ENCODE results near the gene MAPKAP1.

MAPKAP1 gene

DNA sequence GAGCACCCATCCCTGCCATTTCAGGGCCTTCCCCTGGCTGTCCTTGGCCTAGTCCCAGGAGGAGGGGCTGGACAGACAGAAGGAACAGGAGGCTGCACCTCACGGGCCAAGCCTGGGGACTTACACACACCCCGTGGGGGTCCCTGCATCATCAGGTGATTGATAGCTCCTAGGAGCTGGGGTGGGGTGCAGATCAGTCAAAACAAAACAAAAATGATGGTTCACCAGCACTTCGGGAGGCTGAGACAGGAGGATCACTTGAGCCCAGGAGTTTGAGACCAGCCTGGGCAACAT is 276.0 kb downstream of the MAPKAP1 start:
- Histone ChIP-seq H3K4me3 (replicated peaks; ENCODE audit: insufficient read depth, low read length) (no peak overlapping the region), H3K27ac (replicated peaks) (no peak overlapping the region), H3K27me3 (ENCODE audit: insufficient read depth, poor library complexity, severe bottlenecking) (no peaks in the 10 kb centered on the region)
- DNase-seq (ENCODE audit: low read depth in 1 of 2, low spot score in 1 of 2) = no peak
- TF ChIP-seq, protein P1, sequence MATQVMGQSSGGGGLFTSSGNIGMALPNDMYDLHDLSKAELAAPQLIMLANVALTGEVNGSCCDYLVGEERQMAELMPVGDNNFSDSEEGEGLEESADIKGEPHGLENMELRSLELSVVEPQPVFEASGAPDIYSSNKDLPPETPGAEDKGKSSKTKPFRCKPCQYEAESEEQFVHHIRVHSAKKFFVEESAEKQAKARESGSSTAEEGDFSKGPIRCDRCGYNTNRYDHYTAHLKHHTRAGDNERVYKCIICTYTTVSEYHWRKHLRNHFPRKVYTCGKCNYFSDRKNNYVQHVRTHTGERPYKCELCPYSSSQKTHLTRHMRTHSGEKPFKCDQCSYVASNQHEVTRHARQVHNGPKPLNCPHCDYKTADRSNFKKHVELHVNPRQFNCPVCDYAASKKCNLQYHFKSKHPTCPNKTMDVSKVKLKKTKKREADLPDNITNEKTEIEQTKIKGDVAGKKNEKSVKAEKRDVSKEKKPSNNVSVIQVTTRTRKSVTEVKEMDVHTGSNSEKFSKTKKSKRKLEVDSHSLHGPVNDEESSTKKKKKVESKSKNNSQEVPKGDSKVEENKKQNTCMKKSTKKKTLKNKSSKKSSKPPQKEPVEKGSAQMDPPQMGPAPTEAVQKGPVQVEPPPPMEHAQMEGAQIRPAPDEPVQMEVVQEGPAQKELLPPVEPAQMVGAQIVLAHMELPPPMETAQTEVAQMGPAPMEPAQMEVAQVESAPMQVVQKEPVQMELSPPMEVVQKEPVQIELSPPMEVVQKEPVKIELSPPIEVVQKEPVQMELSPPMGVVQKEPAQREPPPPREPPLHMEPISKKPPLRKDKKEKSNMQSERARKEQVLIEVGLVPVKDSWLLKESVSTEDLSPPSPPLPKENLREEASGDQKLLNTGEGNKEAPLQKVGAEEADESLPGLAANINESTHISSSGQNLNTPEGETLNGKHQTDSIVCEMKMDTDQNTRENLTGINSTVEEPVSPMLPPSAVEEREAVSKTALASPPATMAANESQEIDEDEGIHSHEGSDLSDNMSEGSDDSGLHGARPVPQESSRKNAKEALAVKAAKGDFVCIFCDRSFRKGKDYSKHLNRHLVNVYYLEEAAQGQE (IDR thresholded peaks at IDR 0.05; ENCODE audit: insufficient replicate concordance, low read depth) = no peak

DNA sequence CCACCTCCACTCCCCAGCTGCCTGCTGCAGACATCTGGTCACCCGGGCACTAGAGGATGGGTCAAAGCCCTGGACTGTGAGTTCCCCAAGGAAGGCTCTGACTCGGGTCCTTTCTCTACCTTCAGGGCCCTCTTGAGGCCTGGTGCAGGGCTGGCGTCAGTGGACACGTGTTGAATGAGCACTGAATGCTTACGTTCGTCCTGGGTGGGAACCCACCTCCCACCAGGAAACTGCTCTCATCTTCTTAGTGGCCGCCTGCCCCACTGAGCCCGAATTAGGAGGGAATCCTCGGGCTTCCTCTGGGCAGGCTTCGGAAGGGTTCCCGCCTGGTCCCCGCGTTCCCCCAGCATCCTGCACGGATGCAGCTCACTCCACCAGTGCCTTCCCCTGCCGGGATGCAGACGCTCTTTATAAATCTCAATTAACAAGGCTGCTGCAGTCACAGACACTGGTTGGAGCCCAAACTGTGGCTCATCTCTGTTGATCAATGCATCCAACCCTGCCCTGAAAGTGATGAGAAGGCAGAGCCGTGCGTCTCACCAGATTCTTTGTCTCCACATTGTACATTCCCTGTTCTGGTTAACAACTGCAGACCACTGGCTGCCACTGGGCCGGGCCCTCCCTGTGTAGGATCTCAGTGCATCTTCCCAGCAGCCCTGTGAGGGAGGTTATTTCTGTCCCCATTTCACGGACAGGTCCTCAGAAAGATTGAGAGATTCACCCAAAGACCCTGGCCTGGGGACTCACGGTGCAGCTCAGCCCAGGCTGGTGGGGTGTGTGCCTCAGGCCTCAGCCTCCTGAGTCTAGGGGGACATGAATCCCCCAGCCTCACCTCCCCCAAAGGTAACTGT is 276.6 kb downstream of the MAPKAP1 start:
- H3K27me3 ChIP-seq (ENCODE audit: insufficient read depth, poor library complexity, severe bottlenecking) = no peaks in the 10 kb centered on the region
- DNase-seq (ENCODE audit: low read depth in 1 of 2, low spot score in 1 of 2) = no peak
- no peak overlapping the region for H3K27ac ChIP-seq (replicated peaks)
- H3K4me3 ChIP-seq (replicated peaks; ENCODE audit: insufficient read depth, low read length) = no peak overlapping the region
- TF ChIP-seq, protein P2, sequence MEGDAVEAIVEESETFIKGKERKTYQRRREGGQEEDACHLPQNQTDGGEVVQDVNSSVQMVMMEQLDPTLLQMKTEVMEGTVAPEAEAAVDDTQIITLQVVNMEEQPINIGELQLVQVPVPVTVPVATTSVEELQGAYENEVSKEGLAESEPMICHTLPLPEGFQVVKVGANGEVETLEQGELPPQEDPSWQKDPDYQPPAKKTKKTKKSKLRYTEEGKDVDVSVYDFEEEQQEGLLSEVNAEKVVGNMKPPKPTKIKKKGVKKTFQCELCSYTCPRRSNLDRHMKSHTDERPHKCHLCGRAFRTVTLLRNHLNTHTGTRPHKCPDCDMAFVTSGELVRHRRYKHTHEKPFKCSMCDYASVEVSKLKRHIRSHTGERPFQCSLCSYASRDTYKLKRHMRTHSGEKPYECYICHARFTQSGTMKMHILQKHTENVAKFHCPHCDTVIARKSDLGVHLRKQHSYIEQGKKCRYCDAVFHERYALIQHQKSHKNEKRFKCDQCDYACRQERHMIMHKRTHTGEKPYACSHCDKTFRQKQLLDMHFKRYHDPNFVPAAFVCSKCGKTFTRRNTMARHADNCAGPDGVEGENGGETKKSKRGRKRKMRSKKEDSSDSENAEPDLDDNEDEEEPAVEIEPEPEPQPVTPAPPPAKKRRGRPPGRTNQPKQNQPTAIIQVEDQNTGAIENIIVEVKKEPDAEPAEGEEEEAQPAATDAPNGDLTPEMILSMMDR (IDR thresholded peaks at IDR 0.05; ENCODE audit: insufficient read depth, low read length) = no peak
- TF ChIP-seq GABPA (IDR thresholded peaks at IDR 0.05; ENCODE audit: low read depth) = no peak
- TF ChIP-seq SPI1 (IDR thresholded peaks at IDR 0.05; ENCODE audit: borderline replicate concordance, low read depth) = no peak
- TF ChIP-seq POLR2AphosphoS5 (IDR thresholded peaks at IDR 0.05; ENCODE audit: low read depth) = no peak
- TF ChIP-seq, protein P1 (IDR thresholded peaks at IDR 0.05; ENCODE audit: insufficient replicate concordance, low read depth) = no peak

DNA sequence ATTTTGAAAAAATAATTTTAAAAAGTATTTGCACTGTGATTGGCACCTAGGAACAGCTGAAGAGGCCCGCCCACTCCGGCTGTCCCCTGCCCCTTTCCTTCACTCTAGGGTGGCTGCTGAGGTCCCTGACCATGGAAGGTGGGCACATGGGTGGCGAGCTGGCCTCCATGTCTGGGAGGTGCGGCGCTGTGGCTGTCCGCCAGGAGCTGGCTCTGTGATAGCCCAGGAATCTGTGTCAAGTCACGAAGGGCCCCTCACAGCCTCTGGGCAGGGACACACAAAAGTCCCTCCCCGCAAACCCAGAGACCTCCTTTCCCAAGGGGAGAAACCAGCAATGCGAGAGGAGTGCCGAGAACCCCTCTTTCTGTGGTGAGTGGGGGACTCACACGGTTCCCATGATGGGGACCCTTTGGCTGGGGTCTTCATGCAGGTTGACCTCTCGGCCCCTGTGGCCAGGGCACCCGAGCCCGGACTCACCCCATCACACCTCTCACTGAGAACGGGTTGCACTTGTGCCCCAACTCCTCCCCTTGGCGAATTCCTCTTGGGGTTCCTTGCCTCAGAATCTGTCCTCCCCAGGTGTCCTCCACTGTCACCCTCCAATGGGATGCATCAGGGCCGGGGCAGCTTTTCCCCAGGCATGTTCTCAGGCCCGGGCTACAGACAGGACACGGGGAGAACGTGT is 277.4 kb downstream of the MAPKAP1 start:
- no peak overlapping the region for H3K27ac ChIP-seq (replicated peaks)
- TF ChIP-seq, protein P2 (IDR thresholded peaks at IDR 0.05; ENCODE audit: insufficient read depth, low read length) = no peak
- no peak for TF ChIP-seq POLR2AphosphoS5 (IDR thresholded peaks at IDR 0.05; ENCODE audit: low read depth)
- TF ChIP-seq, protein P1 (IDR thresholded peaks at IDR 0.05; ENCODE audit: insufficient replicate concordance, low read depth) = no peak
- no peak for TF ChIP-seq SPI1 (IDR thresholded peaks at IDR 0.05; ENCODE audit: borderline replicate concordance, low read depth)
- TF ChIP-seq GABPA (IDR thresholded peaks at IDR 0.05; ENCODE audit: low read depth) = no peak
- no peak overlapping the region for H3K4me3 ChIP-seq (replicated peaks; ENCODE audit: insufficient read depth, low read length)
- no peaks in the 10 kb centered on the region for H3K27me3 ChIP-seq (ENCODE audit: insufficient read depth, poor library complexity, severe bottlenecking)
- DNase-seq (ENCODE audit: low read depth in 1 of 2, low spot score in 1 of 2) = no peak

All from HL-60 (cell line).